ENCODE results near the gene LRRC75A. TPM values are rescaled to one million over a fixed set of nuclear protein-coding genes. Genes with fewer than 3 reads are reported as not detected.
"Not testable (repeated sequence)": the region's sequence is repeated elsewhere in the genome, so short reads cannot be mapped to it uniquely, and the experiment has no call there.

LRRC75A gene
- total RNA-seq, 1 donor from 2014 or later = 5.6 TPM

DNA sequence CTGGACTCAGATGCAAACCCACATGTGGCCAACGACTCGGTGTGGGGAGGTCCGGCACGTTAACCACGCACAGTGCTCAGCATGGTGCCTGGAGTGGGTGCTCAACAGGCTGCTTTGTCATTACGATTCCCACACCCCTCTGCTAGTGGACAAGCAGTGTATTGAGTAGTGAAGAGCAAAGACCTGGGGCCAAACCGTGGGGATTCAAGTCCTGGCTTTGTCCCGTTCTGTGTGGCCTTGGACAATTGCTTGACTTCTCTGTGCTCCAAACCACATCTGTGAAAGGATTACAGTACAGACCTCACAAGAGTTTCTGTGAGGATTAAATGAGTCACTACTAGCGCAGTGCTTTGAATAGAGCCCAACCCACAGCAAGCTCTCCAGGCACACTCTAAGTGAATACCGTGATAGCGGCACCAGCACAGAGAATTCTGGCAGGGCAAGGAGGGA is 42.8 kb downstream of the LRRC75A start:
- no peak for DNase-seq

DNA sequence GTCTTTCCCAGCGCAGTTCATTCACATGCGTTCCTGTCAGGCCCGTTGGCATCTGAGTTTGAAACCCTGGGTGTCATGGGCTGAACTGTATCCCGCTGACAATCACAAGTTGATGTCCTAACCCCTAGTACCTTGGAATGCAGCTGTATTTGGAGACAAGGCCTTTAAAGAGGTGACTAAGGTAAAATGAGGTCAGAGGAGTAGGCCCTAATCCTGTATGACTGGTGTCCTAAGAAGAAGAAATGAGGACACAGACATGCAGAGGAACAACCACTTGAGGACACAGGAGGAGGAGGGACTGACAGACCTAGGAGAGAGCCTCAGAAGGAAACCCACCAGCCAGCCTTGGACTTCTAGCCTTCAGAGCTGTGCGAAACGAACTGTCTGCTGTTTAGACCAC is 43.5 kb downstream of the LRRC75A start:
- DNase-seq = no peak

DNA sequence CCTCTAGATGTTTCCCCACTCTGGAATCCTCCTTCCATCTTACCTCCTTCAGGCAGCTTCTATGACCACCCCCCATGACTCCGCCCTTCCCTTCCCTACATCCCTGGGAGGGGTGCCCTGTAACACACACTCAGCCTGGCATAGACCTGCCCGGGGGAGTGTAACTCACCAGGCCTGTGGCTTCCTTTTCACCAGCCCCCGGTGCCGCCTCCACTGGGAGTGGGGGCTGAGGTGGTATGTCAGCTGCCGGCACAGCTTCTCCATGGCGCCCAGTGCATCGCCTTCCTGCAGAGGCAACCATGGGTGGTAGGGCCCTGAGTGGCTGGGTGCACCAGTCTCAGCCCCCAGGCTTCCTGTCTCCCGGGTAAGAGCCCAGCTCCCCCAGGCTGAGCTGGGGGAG is 44.3 kb downstream of the LRRC75A start:
- DNase-seq = no peak

- no peak for DNase-seq
Measured at GRCh38 chr17:16446338-16446983, 45.5 kb downstream of the LRRC75A start.

DNA sequence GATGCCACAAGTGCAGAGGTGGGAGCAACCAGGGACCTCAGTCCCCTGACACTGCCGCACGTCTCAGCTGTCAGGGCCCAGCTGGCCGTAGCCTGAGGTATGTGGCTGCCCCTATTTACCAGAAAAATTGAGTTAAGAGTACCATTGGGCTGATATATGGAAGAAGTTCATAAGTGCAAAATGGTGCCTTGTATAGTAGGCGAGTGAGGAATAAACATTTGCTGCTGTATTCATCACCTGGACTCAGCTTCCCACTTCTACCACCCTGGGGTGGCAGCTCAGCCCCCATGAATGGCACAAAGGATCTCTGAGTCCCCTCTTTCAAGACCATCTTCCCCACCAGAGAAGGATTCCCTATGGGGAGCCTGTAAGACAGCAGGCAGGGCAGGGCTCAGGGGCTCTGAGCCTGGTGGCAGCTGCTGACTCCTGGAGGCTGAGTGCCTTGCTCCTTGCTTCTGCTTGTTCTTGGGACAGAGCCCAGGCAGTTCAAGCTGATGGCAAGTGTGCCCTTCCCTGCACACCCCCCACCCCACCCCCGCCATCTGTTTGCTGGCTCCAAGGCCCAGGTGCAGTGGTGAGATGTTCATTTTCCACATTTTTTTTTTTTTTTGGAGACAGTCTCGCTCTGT is 47.6 kb downstream of the LRRC75A start:
- DNase-seq = no peak

DNA sequence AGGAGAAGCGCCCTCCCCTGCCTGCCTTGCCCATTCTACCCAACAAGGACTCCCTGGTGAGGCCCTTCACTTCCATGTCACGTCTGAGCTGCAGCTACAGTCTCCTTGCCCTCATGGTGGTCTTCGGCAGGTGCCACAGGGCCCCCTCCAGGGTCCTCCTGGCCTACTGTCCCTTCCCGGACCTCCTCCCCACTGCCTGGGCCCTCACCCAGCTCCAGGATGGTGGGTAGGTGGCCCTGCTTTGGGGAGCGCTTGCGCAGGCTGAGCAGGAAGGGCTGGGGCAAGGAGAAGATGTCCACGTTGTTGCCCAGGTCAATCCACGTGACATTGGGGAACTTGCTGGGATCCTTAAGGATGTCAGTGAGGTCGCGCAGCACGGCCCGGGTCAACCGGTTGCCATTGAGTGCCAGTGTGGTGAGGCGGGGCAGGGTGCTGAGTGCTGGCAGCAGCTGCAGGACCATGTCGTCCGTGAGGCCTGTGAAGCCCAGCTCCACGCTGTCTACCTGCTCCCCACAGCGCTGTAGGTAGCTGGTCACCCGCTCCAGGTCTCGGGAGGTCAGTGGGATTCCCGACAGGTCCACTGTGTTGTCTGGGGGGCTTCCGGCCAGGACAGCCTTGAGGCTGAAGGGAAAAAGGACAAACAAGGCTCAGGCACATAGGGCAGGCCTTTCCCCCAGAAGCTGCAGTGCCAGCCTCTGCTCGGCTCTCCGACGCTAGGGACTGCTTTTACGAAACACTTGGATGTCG is 48.3 kb downstream of the LRRC75A start:
- no peak for DNase-seq

GRCh38 chr17:16442594-16443510 is 49.1 kb downstream of the LRRC75A start:
- DNase-seq = no peak

DNA sequence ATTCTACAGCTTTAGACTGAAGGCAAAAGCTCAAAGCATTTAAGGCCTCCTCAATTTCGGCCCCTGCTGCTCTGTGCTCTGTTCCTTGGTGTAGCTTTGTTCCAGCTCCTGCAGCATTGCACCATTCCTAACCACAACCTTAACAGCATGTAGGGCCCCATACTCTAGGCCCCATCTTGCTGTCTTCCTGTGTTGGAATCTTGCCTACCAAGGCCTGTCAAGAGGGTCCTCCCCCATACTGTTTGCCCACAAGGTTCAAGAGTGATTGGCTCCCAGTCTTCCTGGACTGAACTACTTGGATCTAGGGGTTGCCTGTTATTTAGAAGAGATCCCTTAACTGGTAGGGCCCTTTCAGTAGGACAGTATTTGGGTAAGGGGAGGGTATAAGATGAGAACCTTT is 49.9 kb downstream of the LRRC75A start:
- no peak for DNase-seq

DNA sequence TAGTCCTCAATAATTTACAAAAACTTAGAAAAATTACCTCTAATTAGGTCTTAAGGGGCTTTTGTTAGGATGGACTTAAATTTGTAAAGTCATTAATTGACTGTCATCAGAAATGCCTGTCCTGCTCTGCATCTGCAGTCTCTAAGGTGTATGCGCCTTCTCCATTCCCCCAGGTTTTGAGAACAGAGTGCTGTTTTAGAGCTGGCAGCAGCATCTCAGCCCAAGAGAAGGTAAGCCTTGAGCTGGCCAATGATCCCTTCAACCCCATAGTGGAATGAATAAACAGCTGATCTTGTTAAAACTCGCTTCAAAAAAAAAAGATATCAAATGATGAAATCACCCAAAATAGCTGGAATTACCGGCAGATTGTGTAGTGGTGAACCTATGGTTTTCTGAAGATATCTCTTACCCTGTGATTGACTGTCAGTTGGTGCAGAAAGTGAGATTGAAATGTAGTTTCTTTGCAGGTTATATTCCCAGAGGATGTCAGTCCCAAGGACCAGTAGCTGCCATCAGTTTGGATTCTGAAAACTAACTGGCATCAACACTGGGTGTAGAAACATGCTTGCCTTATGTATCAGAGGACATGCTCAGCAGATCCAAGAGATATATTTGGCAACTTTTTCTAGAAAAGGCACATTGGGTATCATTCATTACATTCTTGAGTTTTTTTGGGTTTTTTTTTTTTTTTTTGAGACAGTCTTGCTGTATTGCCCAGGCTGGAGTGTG is 50.9 kb downstream of the LRRC75A start:
- DNase-seq = no peak

- not testable (repeated sequence) for DNase-seq
Measured at GRCh38 chr17:16440354-16440753, 51.6 kb downstream of the LRRC75A start.

DNA sequence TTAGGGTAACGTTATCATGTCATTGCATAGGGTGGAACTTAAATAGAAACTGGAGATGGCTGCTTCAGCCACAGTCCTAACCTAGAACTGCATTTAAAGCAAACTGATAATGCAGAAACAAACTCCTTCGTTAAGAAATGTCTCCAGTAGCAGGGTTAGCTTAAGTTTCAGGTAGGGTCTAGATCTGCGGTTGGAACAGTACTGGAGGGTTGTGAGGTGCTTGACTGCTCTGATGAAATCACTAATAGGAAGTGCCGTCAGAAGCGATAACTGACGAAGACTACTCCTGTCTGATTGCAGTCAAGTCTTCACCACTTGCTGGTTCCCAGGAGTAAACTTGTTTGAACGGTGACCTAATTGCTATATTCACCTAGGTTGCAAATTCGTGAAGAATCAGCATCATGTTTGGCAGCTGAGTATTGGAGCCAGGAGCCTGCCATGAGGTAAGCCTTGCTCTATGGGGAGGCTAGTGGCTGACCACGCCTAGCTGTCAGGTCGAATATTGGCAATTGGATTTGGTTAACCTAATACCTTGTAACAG is 52.1 kb downstream of the LRRC75A start:
- DNase-seq = no peak

- no peak for DNase-seq
Measured at GRCh38 chr17:16439303-16439791, 52.6 kb downstream of the LRRC75A start.

GRCh38 chr17:16438557-16439302 is 53.3 kb downstream of the LRRC75A start:
- peak; percentile 95 for DNase-seq

GRCh38 chr17:16438173-16438556 is 53.8 kb downstream of the LRRC75A start:
- no peak for DNase-seq

DNA sequence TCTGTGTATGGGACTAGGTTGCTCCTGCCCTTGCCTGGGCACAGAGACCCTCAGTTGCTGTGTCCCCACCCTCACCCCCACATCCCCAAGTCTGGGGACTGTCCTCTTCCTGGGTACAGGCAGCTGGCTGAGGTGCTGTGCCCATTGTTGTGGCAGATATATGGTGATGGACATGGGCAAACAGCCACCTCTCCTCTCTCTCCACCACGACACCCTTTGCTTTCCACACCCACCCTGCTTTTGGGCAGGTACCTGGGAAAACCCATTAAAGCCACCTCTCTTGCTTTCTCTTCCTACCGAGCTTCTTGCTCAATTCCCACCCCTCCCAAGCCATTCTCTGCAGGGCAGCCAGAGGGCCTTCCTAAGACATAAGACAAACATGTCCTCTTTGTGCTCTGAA is 54.9 kb downstream of the LRRC75A start:
- no peak for DNase-seq

GRCh38 chr17:16435925-16436886 is 55.8 kb downstream of the LRRC75A start:
- no peak for DNase-seq

DNA sequence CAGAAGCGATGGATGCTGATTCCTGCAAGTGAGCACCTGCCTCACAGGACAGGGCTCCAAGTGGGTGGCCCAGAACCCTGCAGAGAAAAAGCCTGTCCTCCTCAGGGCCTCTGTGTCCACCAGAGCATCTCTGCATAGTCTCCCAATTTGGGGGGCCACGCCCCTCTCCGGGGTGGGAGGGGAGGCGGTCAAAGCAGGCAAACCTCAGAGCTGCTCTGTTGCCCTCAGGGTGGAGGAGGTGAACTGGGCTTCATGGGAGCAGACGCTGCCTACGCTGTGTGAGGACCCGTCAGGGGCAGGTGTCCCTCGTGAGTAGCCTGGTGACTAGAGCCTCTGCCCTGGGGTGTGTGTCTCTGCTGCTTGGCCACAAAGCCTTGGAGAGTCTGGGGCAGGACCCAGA is 57.3 kb downstream of the LRRC75A start:
- no peak for DNase-seq

GRCh38 chr17:16433514-16433913 is 58.5 kb downstream of the LRRC75A start:
- DNase-seq = no peak

GRCh38 chr17:16432017-16432416 is 60.0 kb downstream of the LRRC75A start:
- no peak for DNase-seq
